HG02763 (cell line): ENCODE results near the gene GOT2.
"Not testable (repeated sequence)": the region's sequence is repeated elsewhere in the genome, so short reads cannot be mapped to it uniquely, and the experiment has no call there.

Source experiments
- ATAC-seq: cut with Tn5 transposase; IDR thresholded peaks from one replicate; pipeline ENCODE4 v1.9.1; 2021; ENCODE audit warnings: mild to moderate bottlenecking, moderate library complexity; ENCODE audit not compliant: unreplicated experiment

GOT2 gene

DNA sequence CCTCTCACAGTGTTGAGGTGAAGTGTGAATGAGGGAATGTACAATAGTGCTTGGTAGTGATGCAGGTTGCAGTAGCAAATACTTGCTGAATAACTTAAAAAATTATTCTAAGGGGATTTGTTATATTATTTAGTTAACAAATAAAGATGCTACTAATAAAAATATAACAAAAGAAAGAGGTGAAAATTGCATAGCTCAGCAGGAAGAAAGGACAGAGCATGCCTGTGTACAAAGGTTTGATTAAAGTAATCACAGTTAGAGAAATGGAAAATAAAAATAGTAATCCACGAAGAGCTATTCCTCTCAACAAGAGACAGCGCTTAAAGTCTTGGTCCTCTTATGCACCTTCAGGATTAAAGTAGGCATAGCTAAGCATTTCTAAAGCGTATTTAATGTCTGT, 11.0 kb downstream of the GOT2 start:
- ATAC-seq, result no peak

- ATAC-seq, result no peak
These were observed 16.1 kb downstream of the GOT2 start for GRCh38 chr16:58717994-58718393.

DNA sequence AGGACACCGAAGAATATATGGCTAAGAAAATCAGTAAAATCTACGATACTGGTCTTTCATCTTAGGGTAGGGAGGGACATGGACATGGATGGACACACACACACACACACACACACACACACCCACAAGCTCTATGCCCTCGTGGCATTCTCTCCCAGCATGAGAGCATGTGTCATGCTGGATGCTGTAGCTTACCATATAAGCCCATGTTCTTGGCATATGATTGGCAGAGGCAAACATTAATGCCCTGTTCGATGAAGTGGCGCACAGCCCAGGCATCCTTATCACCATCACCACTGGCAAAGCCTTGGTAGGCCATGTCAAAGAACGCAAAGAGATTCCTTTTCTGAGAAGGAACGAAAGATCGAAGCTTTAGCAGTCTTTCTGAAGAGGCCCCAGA, 17.6 kb downstream of the GOT2 start:
- no peak for ATAC-seq

DNA sequence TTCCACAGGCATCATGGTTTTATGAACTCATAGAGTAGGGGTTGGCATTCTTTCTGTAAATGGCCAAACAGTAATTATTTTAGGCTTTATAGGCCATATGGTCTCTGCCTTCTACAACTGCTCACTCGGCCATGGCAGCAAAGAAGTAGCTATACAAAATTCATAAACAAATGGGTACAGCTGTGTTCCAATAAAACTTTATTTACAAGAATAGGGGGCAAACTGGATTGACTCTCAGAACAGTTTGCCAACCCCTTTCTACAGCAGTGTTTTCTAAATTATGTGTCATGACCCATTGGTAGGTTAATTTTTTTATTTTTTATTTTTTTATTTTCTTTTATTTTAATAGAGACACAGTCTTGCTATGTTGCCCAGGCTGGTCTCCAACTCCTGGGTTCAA, 20.4 kb downstream of the GOT2 start:
- no peak for ATAC-seq

DNA sequence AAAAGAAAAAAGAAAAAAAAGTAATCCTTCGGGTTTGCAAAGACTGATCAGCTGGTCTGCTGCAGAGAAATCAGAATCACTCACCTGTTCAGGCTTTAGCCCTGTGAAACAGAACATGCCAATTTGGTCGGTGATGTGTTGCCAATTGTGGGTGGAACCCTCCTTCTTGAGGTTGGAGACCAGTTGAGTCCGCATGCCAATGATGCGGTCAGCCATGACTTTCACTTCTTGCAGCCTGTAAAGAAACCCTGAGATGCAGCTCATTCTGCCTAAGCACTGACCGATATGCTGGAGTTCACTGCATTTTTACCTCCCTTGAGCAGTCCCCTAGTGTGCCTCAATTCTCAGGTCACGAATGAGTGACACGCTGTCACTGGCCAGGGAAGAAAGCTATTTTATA, 24.8 kb downstream of the GOT2 start:
- no peak for ATAC-seq

DNA sequence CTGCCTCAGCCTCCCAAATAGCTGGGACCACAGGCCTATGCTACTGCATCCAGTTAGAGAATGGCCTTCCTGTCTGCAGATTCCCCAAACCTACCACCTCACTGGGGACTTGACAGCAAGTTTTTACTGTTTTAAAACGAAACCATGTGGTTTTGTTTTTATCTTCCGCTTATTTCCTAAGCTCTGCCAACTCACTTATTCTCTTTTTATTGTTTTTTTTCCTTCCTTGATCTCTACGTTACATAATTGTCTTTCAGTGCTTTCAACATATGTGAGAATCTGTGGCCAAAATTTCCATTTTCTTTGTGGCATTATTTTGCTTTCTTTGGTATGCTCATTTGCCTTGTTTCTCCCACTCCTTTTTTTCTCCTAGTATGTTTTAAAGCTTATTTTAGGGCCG, 35.0 kb downstream of the GOT2 start:
- ATAC-seq, result no peak

GRCh38 chr16:58695368-58695767, 38.7 kb downstream of the GOT2 start:
- ATAC-seq, result no peak

GRCh38 chr16:58692450-58692849, 41.7 kb downstream of the GOT2 start:
- no peak for ATAC-seq

- not testable (repeated sequence) for ATAC-seq
These were observed 47.0 kb downstream of the GOT2 start for GRCh38 chr16:58686985-58687706.

DNA sequence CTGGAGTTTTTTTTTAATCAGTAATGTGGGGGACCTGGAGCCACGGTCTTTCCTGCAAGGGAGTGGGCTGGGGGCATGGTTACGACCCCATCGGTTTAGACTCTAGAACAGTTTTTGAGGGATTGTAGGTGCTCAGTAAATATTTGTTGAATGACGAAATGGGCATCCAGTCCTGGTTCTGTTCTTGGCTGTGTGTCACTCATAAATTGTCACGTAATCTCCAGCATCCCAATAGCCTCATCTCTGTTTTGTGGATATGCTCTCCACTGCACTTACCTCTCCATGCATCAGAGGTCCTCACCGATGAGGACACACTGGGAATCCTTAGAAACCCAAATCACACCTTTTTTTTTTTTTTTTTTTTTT, 49.0 kb downstream of the GOT2 start:
- no peak for ATAC-seq

DNA sequence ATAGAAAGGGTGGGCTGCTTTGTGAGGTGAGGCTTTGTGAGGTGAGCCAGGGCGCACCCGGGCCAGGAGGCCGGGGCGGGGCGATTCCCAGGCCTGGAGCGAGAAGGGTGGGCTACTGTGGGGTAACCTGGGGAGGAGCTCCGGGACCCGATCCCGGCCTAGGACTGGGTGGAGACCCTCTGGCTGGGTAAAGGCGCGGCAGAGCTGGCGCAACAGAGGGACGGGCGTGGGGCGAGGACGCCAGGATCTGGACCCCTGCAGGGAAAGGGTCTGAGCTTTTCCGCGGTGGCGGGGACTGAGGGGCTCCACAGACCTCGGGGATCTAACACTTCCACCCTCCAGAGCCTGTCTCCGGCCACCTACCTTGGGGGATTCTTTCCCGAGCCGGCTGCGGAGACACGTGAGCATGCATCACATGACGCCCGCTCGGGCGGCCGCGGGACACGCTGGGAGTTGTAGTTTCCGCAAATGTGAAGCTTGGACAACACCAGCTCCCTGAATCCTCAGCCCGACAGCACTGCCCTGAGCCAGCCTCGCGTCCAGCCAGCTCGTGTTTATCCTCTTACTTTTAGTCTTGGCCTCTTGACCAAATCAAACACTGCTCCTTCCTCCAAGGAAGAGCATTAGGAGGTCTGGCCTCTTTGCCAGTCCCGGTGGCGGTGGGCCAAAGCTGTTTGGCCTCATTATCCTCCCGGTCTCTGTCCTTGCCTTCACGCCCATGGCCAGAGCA, 49.6 kb downstream of the GOT2 start, which contains the start of gene SLC38A7:
Gene SLC38A7 (minus strand): TSS at position 417 of the 730 bp plus-strand sequence. CDS start 4,644 bp downstream, outside the sequence.
- peak; percentile 97 for ATAC-seq

DNA sequence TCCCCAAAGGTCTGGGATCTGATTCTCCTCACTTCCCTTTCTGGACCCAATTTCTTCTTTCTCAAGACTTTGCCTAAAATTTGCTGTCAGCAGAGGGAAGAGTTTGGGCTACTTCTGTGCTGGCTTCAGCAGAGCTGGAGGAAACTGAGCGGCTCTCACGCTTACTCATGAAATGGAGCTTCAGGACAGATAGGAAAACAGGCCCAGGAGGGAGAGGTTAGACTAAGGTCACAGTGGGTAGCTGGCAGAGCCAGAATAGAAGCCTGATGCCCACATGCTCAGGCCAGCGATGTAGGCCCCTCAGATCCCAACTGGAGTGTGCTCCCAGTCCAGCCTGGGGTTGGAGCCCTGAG, 50.1 kb downstream of the GOT2 start:
- no peak for ATAC-seq

DNA sequence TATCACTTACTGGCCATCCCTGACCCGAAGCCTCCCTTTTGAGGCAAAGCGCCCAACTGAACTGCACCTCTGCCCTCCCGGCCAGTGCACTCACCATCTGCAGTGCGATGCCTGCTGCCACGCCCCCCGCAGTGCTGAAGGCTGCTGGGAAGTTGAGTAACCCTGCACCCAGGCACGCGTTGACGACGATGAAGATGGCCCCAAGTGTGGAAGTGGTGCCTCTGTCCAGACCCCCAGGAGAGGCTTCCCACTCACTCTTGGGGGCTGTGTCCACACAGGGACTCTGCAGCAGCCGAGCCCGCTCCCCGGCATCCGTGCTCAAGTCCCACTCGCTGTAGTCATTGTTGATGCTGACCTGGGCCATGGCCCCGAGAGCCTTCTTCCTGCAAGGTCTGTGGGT, 54.4 kb downstream of the GOT2 start:
- ATAC-seq, result no peak

DNA sequence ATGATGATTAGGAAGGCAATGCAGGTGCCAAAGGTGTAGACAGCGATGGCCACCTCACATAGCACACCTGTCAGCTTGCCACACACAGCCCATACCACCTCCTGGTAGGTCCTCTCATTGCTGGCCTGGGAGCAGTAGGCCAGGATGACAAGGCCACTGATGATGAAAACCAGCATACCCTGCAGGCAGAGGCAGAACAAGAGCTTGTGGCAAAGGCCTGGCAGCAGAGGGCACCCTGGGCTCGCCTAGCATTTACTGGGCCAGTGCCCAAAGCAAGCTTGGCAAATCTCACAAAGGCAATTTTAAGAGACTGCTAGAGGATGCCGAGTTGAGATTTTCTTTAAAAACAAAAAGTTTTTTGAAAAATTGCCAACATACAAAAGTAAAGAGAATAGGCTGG, 55.4 kb downstream of the GOT2 start:
- no peak for ATAC-seq

DNA sequence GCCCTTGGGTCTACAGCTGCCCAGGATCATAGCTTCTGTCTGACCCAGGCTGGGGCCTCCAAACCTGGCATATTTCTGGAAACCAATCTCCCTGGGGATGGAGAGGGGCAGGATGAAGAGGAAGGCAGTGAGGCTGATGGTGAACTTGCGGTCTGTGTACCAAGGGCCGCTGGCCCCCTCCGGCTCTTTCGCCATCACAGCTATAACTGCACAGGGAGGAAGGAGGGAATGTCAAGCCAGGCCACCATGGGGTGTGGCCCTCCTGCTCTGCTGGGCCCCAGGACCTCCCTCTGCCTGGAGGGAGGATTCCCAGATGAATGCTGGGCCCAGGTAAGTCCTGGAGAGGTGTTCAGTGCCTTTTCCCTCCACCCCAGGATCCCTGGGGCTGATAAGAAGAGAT, 55.8 kb downstream of the GOT2 start:
- ATAC-seq, result no peak

GRCh38 chr16:58670946-58671583, 63.1 kb downstream of the GOT2 start:
- ATAC-seq, result no peak

- ATAC-seq, result no peak
These were observed 63.9 kb downstream of the GOT2 start for GRCh38 chr16:58670177-58670576.

GRCh38 chr16:58665200-58665599, 68.9 kb downstream of the GOT2 start:
- ATAC-seq, result no peak

- ATAC-seq, result peak; percentile 68
These were observed 72.8 kb downstream of the GOT2 start for GRCh38 chr16:58661199-58661830.

- not testable (repeated sequence) for ATAC-seq
These were observed 74.2 kb downstream of the GOT2 start for GRCh38 chr16:58659911-58660310.

DNA sequence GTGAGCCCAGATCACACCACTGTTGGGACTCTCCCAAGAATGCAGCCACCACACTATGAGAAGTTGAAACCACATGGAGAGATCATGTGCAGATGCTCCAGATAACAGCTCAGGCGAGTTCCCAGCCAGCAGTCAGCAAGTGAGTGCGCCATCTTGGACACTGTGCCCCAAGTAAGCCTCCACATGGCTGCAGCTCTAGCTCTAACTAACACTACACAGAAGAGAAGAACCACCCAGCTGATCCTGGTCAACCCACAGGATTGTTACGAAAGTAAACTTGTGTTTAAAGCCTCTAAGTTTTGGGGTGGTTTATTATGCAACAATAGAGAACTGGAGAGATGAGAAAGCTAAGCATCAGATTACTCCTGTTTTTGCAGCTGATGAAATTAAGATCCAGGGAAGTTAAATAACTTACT, 75.3 kb downstream of the GOT2 start:
- ATAC-seq, result no peak
